Nephron (organoid): ENCODE data around the gene PEX11A.
A peak's percentile ranks its signal among the peaks of the same experiment; 100 is the strongest.

Experiments used
- H3K27ac Mint-ChIP-seq, 3 experiments: 2 replicates each; pipeline ENCODE4 v1.8.0; 2020; ENCODE audit warnings: mixed read lengths in 3 of 3, mild to moderate bottlenecking in 2 of 3, moderate library complexity in 1 of 3
- H3K27me3 Mint-ChIP-seq: 2 replicates; pipeline ENCODE4 v1.8.0; 2021; ENCODE audit warnings: low read depth, mild to moderate bottlenecking, moderate library complexity, mixed read lengths
- H3K36me3 Mint-ChIP-seq: 2 replicates; pipeline ENCODE4 v1.8.0; 2020; ENCODE audit warnings: low read depth, mixed read lengths
- H3K4me1 Mint-ChIP-seq: 2 replicates; pipeline ENCODE4 v1.8.0; 2020; ENCODE audit warnings: mixed read lengths
- H3K4me3 Mint-ChIP-seq, 3 experiments: 2 replicates each; pipeline ENCODE4 v1.8.0; 2020; ENCODE audit warnings: mild to moderate bottlenecking in 3 of 3, mixed read lengths in 3 of 3, moderate library complexity in 2 of 3
- H3K9me3 Mint-ChIP-seq: 2 replicates; pipeline ENCODE4 v1.8.0; 2020; ENCODE audit warnings: mixed read lengths
- CTCF ChIP-seq, 3 experiments: fragments of 200-600 bp; sonication (generic); IDR thresholded peaks; one replicate each; pipeline ENCODE4 v1.5.0; 2021; ENCODE audit warnings: antibody characterized with exemption in 3 of 3; ENCODE audit not compliant: unreplicated experiment in 3 of 3

PEX11A gene

GRCh38 chr15:89669941-89670340 lies 20.6 kb downstream of the PEX11A start:
- H3K27ac Mint-ChIP-seq: no peak overlapping the region
- TF ChIP-seq CTCF (IDR thresholded peaks at IDR 0.05; ENCODE audit: unreplicated experiment in 3 of 3): no peak
- peaks cover 11% of the 10 kb centered on the region for H3K27me3 Mint-ChIP-seq
- no peaks in the 10 kb centered on the region for H3K9me3 Mint-ChIP-seq
- H3K4me3 Mint-ChIP-seq: no peak overlapping the region
- no peaks in the 10 kb centered on the region for H3K36me3 Mint-ChIP-seq
- peaks cover 18% of the 10 kb centered on the region for H3K4me1 Mint-ChIP-seq

- no peaks in the 10 kb centered on the region for H3K36me3 Mint-ChIP-seq
- no peaks in the 10 kb centered on the region for H3K9me3 Mint-ChIP-seq
- H3K4me3 Mint-ChIP-seq: no peak overlapping the region
- peaks cover 13% of the 10 kb centered on the region for H3K27me3 Mint-ChIP-seq
- no peak for TF ChIP-seq CTCF (IDR thresholded peaks at IDR 0.05; ENCODE audit: unreplicated experiment in 3 of 3)
- no peak overlapping the region for H3K27ac Mint-ChIP-seq
- peaks cover 20% of the 10 kb centered on the region for H3K4me1 Mint-ChIP-seq
Observed at GRCh38 chr15:89669309-89669865, 21.2 kb downstream of the PEX11A start.

- Mint-ChIP-seq H3K4me3 (peak overlapping the region in 1 of 3 experiments; percentile 39), H3K9me3 (no peaks in the 10 kb centered on the region), H3K27me3 (peaks cover 13% of the 10 kb centered on the region), H3K27ac (peak overlapping the region in 1 of 3 experiments; percentile 40), H3K36me3 (no peaks in the 10 kb centered on the region), H3K4me1 (peaks cover 17% of the 10 kb centered on the region)
- TF ChIP-seq CTCF (IDR thresholded peaks at IDR 0.05; ENCODE audit: unreplicated experiment in 3 of 3): no peak
Observed at GRCh38 chr15:89668171-89668570, 22.4 kb downstream of the PEX11A start.

GRCh38 chr15:89667706-89667960 lies 22.9 kb downstream of the PEX11A start:
- peaks cover 13% of the 10 kb centered on the region for H3K27me3 Mint-ChIP-seq
- no peaks in the 10 kb centered on the region for H3K36me3 Mint-ChIP-seq
- H3K9me3 Mint-ChIP-seq: no peaks in the 10 kb centered on the region
- H3K4me1 Mint-ChIP-seq: peaks cover 16% of the 10 kb centered on the region
- TF ChIP-seq CTCF (IDR thresholded peaks at IDR 0.05; ENCODE audit: unreplicated experiment in 3 of 3): no peak
- H3K4me3 Mint-ChIP-seq: peak overlapping the region; percentile 39 to 65 (median 46)
- H3K27ac Mint-ChIP-seq: peak overlapping the region in 1 of 3 experiments; percentile 40

- Mint-ChIP-seq H3K27ac (no peak overlapping the region), H3K27me3 (peaks cover 13% of the 10 kb centered on the region), H3K4me1 (peaks cover 18% of the 10 kb centered on the region), H3K36me3 (no peaks in the 10 kb centered on the region), H3K4me3 (peak overlapping the region; percentile 39 to 65 (median 48)), H3K9me3 (no peaks in the 10 kb centered on the region)
- no peak for TF ChIP-seq CTCF (IDR thresholded peaks at IDR 0.05; ENCODE audit: unreplicated experiment in 3 of 3)
Observed at GRCh38 chr15:89666858-89667705, 23.5 kb downstream of the PEX11A start.
